Uterus (tissue), 4 donors: ENCODE data around the gene ZNF594. TPM values are rescaled to one million over a fixed set of nuclear protein-coding genes. Genes with fewer than 3 reads are reported as not detected.
"Not testable (repeated sequence)": the region's sequence is repeated elsewhere in the genome, so short reads cannot be mapped to it uniquely, and the experiment has no call there.

Experiments
- DNase-seq, 2 donors: peaks; one replicate each; pipeline ENCODE4 v3.0.0-alpha.2; 2019 to 2020
- H3K27ac ChIP-seq, 2 donors: fragments of 200-600 bp; sonication (generic); 1 replicate in 1 of 2; 2 replicates in 1 of 2; pipeline ENCODE4 v1.5.1; 2016 to 2018
- H3K27me3 ChIP-seq, 2 donors: fragments of 200-600 bp; sonication (generic); one replicate each; pipeline ENCODE4 v1.5.1; 2018 to 2019; ENCODE audit warnings: control low read depth in 1 of 2
- H3K36me3 ChIP-seq, 2 donors: fragments of 200-600 bp; sonication (generic); one replicate each; pipeline ENCODE4 v1.5.1; 2019; ENCODE audit warnings: control low read depth in 1 of 2
- H3K4me1 ChIP-seq, 2 donors: fragments of 200-600 bp; sonication (generic); one replicate each; pipeline ENCODE4 v1.5.1; 2018 to 2019; ENCODE audit warnings: control low read depth in 1 of 2
- H3K4me3 ChIP-seq, 2 donors: fragments of 200-600 bp; sonication (generic); 1 replicate in 1 of 2; 2 replicates in 1 of 2; pipeline ENCODE4 v1.5.1; 2018 to 2019; ENCODE audit warnings: mild to moderate bottlenecking in 1 of 2
- H3K9me3 ChIP-seq, 2 donors: fragments of 200-600 bp; sonication (generic); one replicate each; pipeline ENCODE4 v1.5.1; 2019; ENCODE audit warnings: control low read depth in 1 of 2
- POLR2A ChIP-seq, 2 donors: fragments of 450-650 bp; IDR thresholded peaks; one replicate each; pipeline ENCODE4 v1.6.1; 2016; ENCODE audit warnings: antibody characterized with exemption in 2 of 2, mild to moderate bottlenecking in 1 of 2, moderate library complexity in 1 of 2
- intact Hi-C: fragments of 100-400 bp; cut with DNase I; formaldehyde crosslinking; loops from one replicate; pipeline ENCODE4 v1.15.1; 2023; ENCODE audit warnings: low total_unique reads
- total RNA-seq, 4 donors: library from RNA; depleted of rRNA in 3 of 4; stranded (reverse); fragments of >200 nt in 3 of 4; gene quantifications; one replicate each; pipeline versions ENCODE4 v1.1.0 to v1.2.4, GENCODE V29; 2014 to 2023
- TF ChIP-seq, protein P1 (sequence below), 4 experiments: fragments of 200-600 bp in 2 of 4; fragments of 450-650 bp in 2 of 4; sonication (generic) in 2 of 4; IDR thresholded peaks; one replicate each; pipeline ENCODE4 v1.5.1; 2016 to 2019; ENCODE audit warnings: antibody characterized with exemption in 4 of 4, mild to moderate bottlenecking in 2 of 4, moderate library complexity in 1 of 4
- donor health status: DM: yes; HTN: yes; CAD: no.

The ZNF594 gene
- total RNA-seq, 4 donors from 2014 or later = 7.9 to 43.3 (median 14.3) TPM

DNA sequence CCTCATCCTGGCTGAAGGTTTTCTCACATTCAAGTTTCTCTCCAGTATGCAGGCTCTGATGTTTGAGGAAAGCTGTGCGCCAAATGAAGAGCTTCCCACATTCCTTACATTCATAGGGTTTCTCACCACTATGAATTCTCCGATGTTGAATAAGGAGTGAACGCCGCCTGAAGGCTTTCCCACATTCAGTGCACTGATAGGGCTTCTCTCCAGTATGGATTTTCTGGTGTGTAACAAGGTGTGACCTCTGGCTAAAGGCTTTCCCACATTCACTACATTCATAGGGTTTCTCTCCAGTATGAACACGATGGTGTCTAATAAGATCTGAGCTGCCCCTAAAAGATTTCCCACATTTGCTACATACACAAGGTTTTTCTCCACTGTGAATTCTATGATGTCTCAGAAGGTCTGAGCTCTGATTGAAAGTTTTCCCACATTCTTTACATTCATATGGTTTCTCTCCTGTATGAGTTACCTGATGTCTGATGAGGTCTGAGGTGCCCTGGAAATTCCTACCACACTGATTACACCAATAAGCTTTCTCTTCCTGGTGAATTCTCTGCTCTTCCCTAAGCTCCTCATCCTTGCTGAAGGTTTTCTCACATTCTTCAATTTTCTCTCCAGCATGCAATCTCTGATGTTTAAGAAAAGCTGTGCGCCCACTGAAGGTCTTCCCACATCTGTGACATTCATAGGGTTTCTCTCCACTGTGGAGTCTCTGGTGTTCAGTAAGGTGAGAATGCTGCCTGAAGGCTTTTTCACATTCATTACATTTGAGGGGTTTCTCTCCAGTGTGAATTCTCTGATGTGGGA is 8.9 kb downstream of the ZNF594 start:
- intact Hi-C loops = no loop called here
- no peak overlapping the region for H3K27ac ChIP-seq
- no peaks in the 10 kb centered on the region for H3K4me1 ChIP-seq
- H3K9me3 ChIP-seq = peaks cover 4 to 96% of the 10 kb centered on the region in 2 donors
- no peaks in the 10 kb centered on the region for H3K27me3 ChIP-seq
- no peak for DNase-seq
- H3K36me3 ChIP-seq = no peaks in the 10 kb centered on the region
- no peak overlapping the region for H3K4me3 ChIP-seq
- TF ChIP-seq POLR2A (IDR thresholded peaks at IDR 0.05) = no peak
- TF ChIP-seq, protein P1, sequence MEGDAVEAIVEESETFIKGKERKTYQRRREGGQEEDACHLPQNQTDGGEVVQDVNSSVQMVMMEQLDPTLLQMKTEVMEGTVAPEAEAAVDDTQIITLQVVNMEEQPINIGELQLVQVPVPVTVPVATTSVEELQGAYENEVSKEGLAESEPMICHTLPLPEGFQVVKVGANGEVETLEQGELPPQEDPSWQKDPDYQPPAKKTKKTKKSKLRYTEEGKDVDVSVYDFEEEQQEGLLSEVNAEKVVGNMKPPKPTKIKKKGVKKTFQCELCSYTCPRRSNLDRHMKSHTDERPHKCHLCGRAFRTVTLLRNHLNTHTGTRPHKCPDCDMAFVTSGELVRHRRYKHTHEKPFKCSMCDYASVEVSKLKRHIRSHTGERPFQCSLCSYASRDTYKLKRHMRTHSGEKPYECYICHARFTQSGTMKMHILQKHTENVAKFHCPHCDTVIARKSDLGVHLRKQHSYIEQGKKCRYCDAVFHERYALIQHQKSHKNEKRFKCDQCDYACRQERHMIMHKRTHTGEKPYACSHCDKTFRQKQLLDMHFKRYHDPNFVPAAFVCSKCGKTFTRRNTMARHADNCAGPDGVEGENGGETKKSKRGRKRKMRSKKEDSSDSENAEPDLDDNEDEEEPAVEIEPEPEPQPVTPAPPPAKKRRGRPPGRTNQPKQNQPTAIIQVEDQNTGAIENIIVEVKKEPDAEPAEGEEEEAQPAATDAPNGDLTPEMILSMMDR (IDR thresholded peaks at IDR 0.05) = no peak

DNA sequence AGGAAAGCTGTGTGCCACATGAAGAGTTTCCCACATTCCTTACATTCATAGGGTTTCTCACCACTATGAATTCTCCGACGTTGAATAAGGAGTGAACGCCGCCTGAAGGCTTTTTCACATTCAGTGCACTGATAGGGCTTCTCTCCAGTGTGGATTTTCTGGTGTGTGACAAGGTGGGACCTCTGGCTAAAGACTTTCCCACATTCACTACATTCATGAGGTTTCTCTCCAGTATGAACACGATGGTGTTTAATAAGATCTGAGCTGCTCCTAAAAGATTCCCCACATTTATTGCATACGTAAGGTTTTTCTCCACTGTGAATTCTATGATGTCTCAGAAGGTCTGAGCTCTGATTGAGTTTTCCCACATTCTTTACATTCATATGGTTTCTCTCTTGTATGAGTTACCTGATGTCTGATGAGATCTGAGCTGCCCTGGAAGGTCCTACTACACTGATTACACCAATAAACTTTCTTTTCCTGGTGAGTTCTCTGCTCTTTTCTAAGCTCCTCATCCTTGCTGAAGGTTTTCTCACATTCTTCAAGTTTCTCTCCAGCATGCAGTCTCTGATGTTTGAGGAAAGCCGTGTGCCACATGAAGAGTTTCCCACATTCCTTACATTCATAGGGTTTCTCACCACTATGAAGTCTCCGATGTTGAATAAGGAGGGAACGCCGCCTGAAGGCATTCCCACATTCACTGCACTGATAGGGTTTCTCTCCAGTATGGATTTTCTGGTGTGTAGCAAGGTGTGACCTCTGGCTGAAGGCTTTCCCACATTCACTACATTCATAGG is 10.0 kb downstream of the ZNF594 start:
- TF ChIP-seq POLR2A (IDR thresholded peaks at IDR 0.05) = no peak
- TF ChIP-seq, protein P1 (IDR thresholded peaks at IDR 0.05) = no peak
- intact Hi-C loops = no loop called here
- Histone ChIP-seq H3K4me3 (no peak overlapping the region), H3K36me3 (no peaks in the 10 kb centered on the region), H3K9me3 (peaks cover 4 to 91% of the 10 kb centered on the region in 2 donors), H3K4me1 (no peaks in the 10 kb centered on the region), H3K27me3 (no peaks in the 10 kb centered on the region), H3K27ac (no peak overlapping the region)
- no peak for DNase-seq

DNA sequence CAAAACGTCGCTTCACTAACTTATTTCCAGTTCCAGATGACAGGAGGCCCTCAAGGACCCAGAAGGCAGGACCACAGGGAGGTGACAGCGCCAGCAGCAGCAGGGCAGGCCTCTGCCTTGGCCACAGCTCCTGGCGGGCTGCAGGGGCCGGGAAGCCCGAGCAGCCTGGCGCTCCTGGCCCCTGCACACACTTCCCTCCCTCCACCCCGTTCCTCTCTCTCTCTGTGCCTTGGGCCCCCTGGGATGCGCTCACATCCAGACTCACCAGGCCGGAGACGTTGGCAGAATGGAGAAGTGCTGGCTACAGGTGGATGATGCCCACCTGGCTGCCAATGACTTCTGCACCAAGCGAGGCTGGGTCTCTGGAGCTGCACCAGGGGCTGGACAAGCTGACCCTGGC is 12.7 kb downstream of the ZNF594 start:
- Histone ChIP-seq H3K9me3 (peaks cover 4 to 76% of the 10 kb centered on the region in 2 donors), H3K36me3 (no peaks in the 10 kb centered on the region), H3K4me3 (no peak overlapping the region), H3K27me3 (no peaks in the 10 kb centered on the region), H3K4me1 (no peaks in the 10 kb centered on the region), H3K27ac (no peak overlapping the region)
- DNase-seq = no peak
- intact Hi-C loops = no loop called here
- TF ChIP-seq POLR2A (IDR thresholded peaks at IDR 0.05) = no peak

DNA sequence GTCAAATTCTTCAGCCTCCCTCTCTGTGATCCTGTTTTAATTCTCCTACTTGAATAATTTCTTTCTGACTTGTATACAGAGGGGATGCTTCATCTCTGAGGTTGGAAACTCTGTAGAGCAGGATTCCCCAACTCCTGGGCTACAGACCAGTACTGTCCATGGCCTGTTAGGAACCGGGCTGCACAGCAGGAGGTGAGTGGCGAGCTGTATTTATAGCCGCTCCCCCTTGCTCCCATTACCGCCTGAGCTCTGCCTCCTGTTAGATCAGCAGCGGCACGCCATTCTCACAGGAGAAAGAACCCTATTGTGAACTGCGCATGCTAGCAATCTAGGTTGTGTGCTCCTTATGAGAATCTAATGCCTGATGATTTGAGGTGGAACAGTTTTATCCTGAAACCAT is 16.6 kb downstream of the ZNF594 start:
- H3K4me3 ChIP-seq, H3K27me3 ChIP-seq, H3K4me1 ChIP-seq, DNase-seq, intact Hi-C loops, H3K36me3 ChIP-seq, H3K27ac ChIP-seq: not testable (repeated sequence)
- H3K9me3 ChIP-seq = peaks cover 0 to 44% of the 10 kb centered on the region in 2 donors

DNA sequence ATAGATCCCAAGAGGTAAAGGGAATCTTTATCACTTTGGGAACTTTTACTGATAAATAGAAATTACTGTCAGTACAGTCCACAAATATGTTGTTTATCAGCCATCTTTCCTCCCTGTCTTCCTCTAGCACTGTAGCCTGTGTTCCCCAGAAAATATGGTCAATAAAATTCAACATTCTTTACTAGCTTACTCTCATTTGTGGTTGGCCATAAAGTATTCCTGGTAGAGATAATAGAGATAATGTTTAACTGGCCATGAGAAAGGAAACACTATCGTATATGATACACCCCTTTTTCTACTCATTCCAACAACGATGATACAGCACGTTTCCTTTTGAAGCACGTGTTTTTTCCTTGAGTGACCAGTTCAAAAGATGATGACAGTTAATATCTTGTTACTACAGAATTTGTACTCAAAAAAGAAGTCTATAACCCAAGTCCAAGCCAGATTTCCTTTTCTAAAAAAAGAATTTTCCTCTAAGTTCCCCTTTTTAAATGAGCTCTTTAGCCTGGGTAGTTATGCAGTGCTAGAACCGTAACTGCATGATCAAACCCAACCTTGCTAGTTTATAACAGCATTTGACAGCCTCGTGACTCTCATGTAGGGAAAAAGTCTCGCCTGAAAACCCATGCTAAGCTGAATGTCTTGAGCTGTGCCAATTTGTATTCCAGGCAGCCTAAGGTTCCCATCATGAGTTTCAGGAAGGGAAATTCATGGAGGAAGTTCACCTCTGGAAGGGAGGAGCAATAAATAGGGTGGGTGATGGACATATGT is 25.7 kb downstream of the ZNF594 start:
- H3K36me3 ChIP-seq, H3K4me1 ChIP-seq, H3K9me3 ChIP-seq, H3K4me3 ChIP-seq, H3K27me3 ChIP-seq, DNase-seq, intact Hi-C loops, H3K27ac ChIP-seq: not testable (repeated sequence)

DNA sequence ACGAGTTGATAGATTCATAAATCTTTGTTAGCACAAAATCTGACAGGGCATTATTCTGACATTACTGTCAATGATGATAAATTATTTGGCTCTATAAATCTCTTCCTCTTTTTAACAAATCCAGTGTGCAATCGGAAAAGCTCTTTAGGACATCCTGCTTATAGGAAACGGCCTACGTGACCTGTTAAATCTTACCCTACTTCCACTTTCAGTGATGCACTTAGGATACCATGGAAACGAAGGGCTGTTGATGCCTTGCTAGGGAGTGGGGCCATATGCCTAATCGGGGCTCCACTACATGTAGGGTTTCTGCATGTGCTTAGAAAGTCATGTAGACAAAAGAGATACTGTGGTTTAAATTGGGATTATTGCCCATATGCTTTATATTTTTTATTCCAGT is 27.2 kb downstream of the ZNF594 start:
- no peak overlapping the region for H3K27ac ChIP-seq
- TF ChIP-seq, protein P1 (IDR thresholded peaks at IDR 0.05) = no peak
- TF ChIP-seq POLR2A (IDR thresholded peaks at IDR 0.05) = no peak
- H3K4me1 ChIP-seq = no peaks in the 10 kb centered on the region
- no peaks in the 10 kb centered on the region for H3K27me3 ChIP-seq
- intact Hi-C loops = no loop called here
- no peaks in the 10 kb centered on the region for H3K36me3 ChIP-seq
- no peak overlapping the region for H3K4me3 ChIP-seq
- H3K9me3 ChIP-seq = no peaks in the 10 kb centered on the region
- no peak for DNase-seq

DNA sequence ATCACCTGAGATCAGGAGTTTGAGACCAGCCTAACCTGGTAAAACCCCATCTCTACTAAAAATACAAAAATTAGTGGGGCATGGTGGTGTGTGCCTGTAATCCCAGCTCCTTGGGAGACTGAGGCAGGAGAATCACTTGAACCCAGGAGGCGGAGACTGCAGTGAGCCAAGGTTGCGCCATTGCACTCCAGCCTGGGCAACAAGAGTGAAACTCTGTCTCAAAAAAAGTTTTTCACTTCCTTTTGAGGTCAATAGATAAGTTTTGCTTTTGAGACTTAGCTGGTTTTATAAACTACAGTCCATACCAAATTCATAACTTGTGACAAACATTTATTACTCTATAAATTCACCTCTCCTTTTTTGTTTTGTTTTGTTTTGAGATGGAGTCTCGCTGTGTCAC is 29.9 kb downstream of the ZNF594 start:
- H3K27me3 ChIP-seq, H3K27ac ChIP-seq, DNase-seq, H3K36me3 ChIP-seq, H3K9me3 ChIP-seq, H3K4me1 ChIP-seq, intact Hi-C loops, H3K4me3 ChIP-seq: not testable (repeated sequence)

DNA sequence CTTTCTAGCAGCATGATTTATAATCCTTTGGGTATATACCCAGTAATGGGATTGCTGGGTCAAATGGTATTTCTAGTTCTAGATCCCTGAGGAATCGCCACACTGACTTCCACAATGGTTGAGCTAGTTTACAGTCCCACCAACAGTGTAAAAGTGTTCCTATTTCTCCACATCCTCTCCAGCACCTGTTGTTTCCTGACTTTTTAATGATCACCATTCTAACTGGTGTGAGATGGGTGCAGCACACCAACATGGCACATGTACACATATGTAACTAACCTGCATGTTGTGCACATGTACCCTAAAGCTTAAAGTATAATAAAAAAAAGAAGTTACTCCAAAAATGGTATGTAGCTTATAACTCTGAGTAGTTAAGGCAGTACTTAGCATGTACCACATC is 31.0 kb downstream of the ZNF594 start:
- intact Hi-C loops, H3K27ac ChIP-seq, H3K4me1 ChIP-seq, H3K4me3 ChIP-seq, H3K36me3 ChIP-seq, H3K27me3 ChIP-seq, H3K9me3 ChIP-seq, DNase-seq: not testable (repeated sequence)

DNA sequence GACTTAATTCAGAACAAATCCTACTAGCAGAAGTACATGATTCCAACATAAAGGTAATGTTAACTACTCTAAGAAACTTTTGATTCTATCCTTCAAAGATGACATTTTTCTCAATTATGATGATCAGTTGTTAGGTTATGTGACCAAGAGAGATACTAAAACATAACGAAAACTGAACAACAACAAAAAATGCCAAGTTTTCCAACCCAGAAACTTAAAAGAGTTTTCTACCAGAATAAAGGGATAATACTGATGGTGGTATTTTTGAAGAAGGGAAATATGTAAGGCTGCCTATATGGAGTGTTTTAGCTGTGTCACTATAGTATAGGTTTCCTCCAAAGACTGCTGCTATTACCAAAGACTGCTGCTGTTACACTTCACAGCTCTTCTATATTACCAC is 45.5 kb downstream of the ZNF594 start:
- H3K9me3 ChIP-seq, intact Hi-C loops, H3K36me3 ChIP-seq, H3K27me3 ChIP-seq, H3K4me3 ChIP-seq, H3K4me1 ChIP-seq, H3K27ac ChIP-seq, DNase-seq: not testable (repeated sequence)
